AG09309 (cell line): ENCODE data around the gene PITPNC1.

Source experiments
- DNase-seq: peaks from one replicate; pipeline ENCODE4 v3.0.0-alpha.2; 2010; ENCODE audit warnings: low read depth
- H3K4me3 ChIP-seq: 2 replicates; pipeline ENCODE4 v1.5.1; 2011; ENCODE audit warnings: mild to moderate bottlenecking, low read depth, low read length, moderate library complexity; ENCODE audit not compliant: control insufficient read depth
- CTCF ChIP-seq: IDR thresholded peaks from 2 replicates; pipeline ENCODE4 v1.5.1; 2011; ENCODE audit warnings: mild to moderate bottlenecking, low read depth, low read length, inconsistent platforms; ENCODE audit not compliant: insufficient read depth, control insufficient read depth; ENCODE audit errors: missing control alignments

PITPNC1 gene

GRCh38 chr17:67347826-67348225 lies 29.3 kb upstream of the PITPNC1 start:
- TF ChIP-seq CTCF, result no peak
- no peak for DNase-seq
- no peak overlapping the region for H3K4me3 ChIP-seq

GRCh38 chr17:67349420-67349819 lies 27.7 kb upstream of the PITPNC1 start:
- H3K4me3 ChIP-seq, result no peak overlapping the region
- DNase-seq, result no peak
- TF ChIP-seq CTCF, result no peak

GRCh38 chr17:67353161-67353560 lies 23.9 kb upstream of the PITPNC1 start:
- no peak for TF ChIP-seq CTCF
- DNase-seq, result no peak
- H3K4me3 ChIP-seq, result no peak overlapping the region

GRCh38 chr17:67353929-67354574 lies 23.0 kb upstream of the PITPNC1 start:
- DNase-seq, result no peak
- TF ChIP-seq CTCF, result no peak
- H3K4me3 ChIP-seq, result no peak overlapping the region

GRCh38 chr17:67358612-67359011 lies 18.5 kb upstream of the PITPNC1 start:
- H3K4me3 ChIP-seq, result no peak overlapping the region
- no peak for DNase-seq
- TF ChIP-seq CTCF, result no peak

GRCh38 chr17:67359960-67360791 lies 16.9 kb upstream of the PITPNC1 start:
- H3K4me3 ChIP-seq, result no peak overlapping the region
- no peak for DNase-seq
- TF ChIP-seq CTCF, result peak; percentile 23
